Calu3 (cell line): Measurements from ENCODE around the gene HELLS. TPM values are rescaled to one million over a fixed set of nuclear protein-coding genes. Genes with fewer than 3 reads are reported as not detected.
"Not testable (repeated sequence)": the region's sequence is repeated elsewhere in the genome, so short reads cannot be mapped to it uniquely, and the experiment has no call there.

Experiments
- BruUV-seq: library from RNA; stranded (reverse); fragments of 400-500 nt; replicated peaks from 2 replicates; lab custom pipeline; 2021; lab: Mats Ljungman, UMichigan
- CTCF ChIA-PET: fragments of 300-600 bp; sonication (Branson Sonifier 250); formaldehyde crosslinking; loops from one replicate; lab custom pipeline; 2022; ENCODE audit warnings: antibody characterized with exemption; lab: Charles Lee
- DNase-seq: peaks from one replicate; pipeline ENCODE4 v3.0.0; 2022
- H3K27ac Mint-ChIP-seq: one replicate; pipeline ENCODE4 v1.8.0; 2022; ENCODE audit warnings: mixed read lengths; ENCODE audit not compliant: unreplicated experiment
- H3K27me3 Mint-ChIP-seq: one replicate; pipeline ENCODE4 v1.8.0; 2022; ENCODE audit warnings: mixed read lengths; ENCODE audit not compliant: unreplicated experiment
- H3K36me3 Mint-ChIP-seq: one replicate; pipeline ENCODE4 v1.8.0; 2022; ENCODE audit warnings: mild to moderate bottlenecking, moderate library complexity, mixed read lengths; ENCODE audit not compliant: insufficient read depth, unreplicated experiment
- H3K4me1 Mint-ChIP-seq: one replicate; pipeline ENCODE4 v1.8.0; 2022; ENCODE audit warnings: mild to moderate bottlenecking, low read depth, mixed read lengths; ENCODE audit not compliant: unreplicated experiment
- H3K4me3 Mint-ChIP-seq: one replicate; pipeline ENCODE4 v1.8.0; 2022; ENCODE audit warnings: mild to moderate bottlenecking, low read depth, moderate library complexity, mixed read lengths; ENCODE audit not compliant: unreplicated experiment
- H3K9me3 Mint-ChIP-seq: one replicate; pipeline ENCODE4 v1.8.0; 2022; ENCODE audit warnings: low read depth, mixed read lengths; ENCODE audit not compliant: unreplicated experiment
- CTCF ChIP-seq: fragments of 200-600 bp; IDR thresholded peaks from one replicate; pipeline ENCODE4 v1.8.0; 2022; ENCODE audit warnings: antibody characterized with exemption; ENCODE audit not compliant: unreplicated experiment
- intact Hi-C: fragments of 100-400 bp; cut with micrococcal nuclease; formaldehyde crosslinking; loops from one replicate; pipeline ENCODE4 v1.10.0; 2022; ENCODE audit not compliant: unreplicated experiment
- total RNA-seq: library from RNA; stranded (reverse); gene quantifications from 2 replicates; pipeline ENCODE4 v1.2.3, GENCODE V29; 2022

HELLS gene
- total RNA-seq, 1 experiment from 2014 or later: 63.3 TPM

GRCh38 chr10:94521276-94522250 is 24.0 kb upstream of the HELLS start:
- Mint-ChIP-seq H3K27ac (no peak overlapping the region), H3K9me3 (no peaks in the 10 kb centered on the region), H3K4me3 (no peak overlapping the region), H3K27me3 (no peaks in the 10 kb centered on the region), H3K36me3 (no peaks in the 10 kb centered on the region), H3K4me1 (no peaks in the 10 kb centered on the region)
- CTCF ChIA-PET: no interaction called here
- intact Hi-C loops: no loop called here
- TF ChIP-seq CTCF: no peak
- no peak for DNase-seq
- BruUV-seq: no TSS peak

GRCh38 chr10:94524146-94524545 is 21.4 kb upstream of the HELLS start:
- Mint-ChIP-seq H3K4me3 (no peak overlapping the region), H3K4me1 (no peaks in the 10 kb centered on the region), H3K27me3 (no peaks in the 10 kb centered on the region), H3K27ac (no peak overlapping the region), H3K9me3 (no peaks in the 10 kb centered on the region), H3K36me3 (no peaks in the 10 kb centered on the region)
- BruUV-seq: no TSS peak
- DNase-seq: no peak
- no peak for TF ChIP-seq CTCF
- CTCF ChIA-PET: no interaction called here
- intact Hi-C loops: no loop called here

GRCh38 chr10:94524711-94525110 is 20.9 kb upstream of the HELLS start:
- intact Hi-C loops: no loop called here
- no peak overlapping the region for H3K27ac Mint-ChIP-seq
- no peaks in the 10 kb centered on the region for H3K36me3 Mint-ChIP-seq
- H3K4me3 Mint-ChIP-seq: no peak overlapping the region
- no peak for TF ChIP-seq CTCF
- H3K4me1 Mint-ChIP-seq: no peaks in the 10 kb centered on the region
- DNase-seq: no peak
- BruUV-seq: no TSS peak
- no peaks in the 10 kb centered on the region for H3K9me3 Mint-ChIP-seq
- H3K27me3 Mint-ChIP-seq: no peaks in the 10 kb centered on the region
- CTCF ChIA-PET: no interaction called here

GRCh38 chr10:94531550-94531949 is 14.0 kb upstream of the HELLS start:
- H3K36me3 Mint-ChIP-seq, H3K27me3 Mint-ChIP-seq, H3K9me3 Mint-ChIP-seq, intact Hi-C loops, H3K4me1 Mint-ChIP-seq, DNase-seq, H3K4me3 Mint-ChIP-seq, BruUV-seq, CTCF ChIA-PET, H3K27ac Mint-ChIP-seq: not testable (repeated sequence)

- no peaks in the 10 kb centered on the region for H3K36me3 Mint-ChIP-seq
- TF ChIP-seq CTCF: no peak
- no TSS peak for BruUV-seq
- H3K4me3 Mint-ChIP-seq: no peak overlapping the region
- no peaks in the 10 kb centered on the region for H3K4me1 Mint-ChIP-seq
- no peaks in the 10 kb centered on the region for H3K27me3 Mint-ChIP-seq
- no peak overlapping the region for H3K27ac Mint-ChIP-seq
- no peak for DNase-seq
- intact Hi-C loops: no loop called here
- H3K9me3 Mint-ChIP-seq: no peaks in the 10 kb centered on the region
- CTCF ChIA-PET: no interaction called here
Measured at GRCh38 chr10:94533027-94533426, 12.6 kb upstream of the HELLS start.

DNA sequence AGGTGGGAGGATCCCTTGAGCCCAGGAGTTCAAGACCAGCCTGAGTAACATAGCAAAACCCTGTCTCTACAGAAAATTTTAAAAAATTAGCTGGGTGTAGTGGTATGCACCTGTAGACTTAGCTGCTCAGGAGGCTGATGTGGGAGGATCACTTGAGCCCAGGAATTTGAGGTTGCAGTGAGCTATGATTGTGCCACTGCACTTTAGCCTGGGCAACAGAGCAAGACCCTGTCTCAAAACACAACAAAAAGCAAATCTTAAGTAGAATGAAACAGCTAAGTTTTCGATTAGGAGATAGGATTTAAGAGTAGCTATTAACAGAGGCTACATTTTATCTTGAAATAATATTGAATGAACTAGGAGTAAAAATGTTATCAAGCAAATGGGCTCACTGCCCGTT is 3.3 kb upstream of the HELLS start:
- H3K4me3 Mint-ChIP-seq, H3K27me3 Mint-ChIP-seq, BruUV-seq, intact Hi-C loops, H3K27ac Mint-ChIP-seq, H3K9me3 Mint-ChIP-seq, H3K4me1 Mint-ChIP-seq, DNase-seq: not testable (repeated sequence)
- CTCF ChIA-PET: interaction anchor here (0.6 kb wide), 1 partner anchor 11 kb away, joined by 3 read pairs; no protein-coding TSS in a partner anchor
- peaks cover 18% of the 10 kb centered on the region for H3K36me3 Mint-ChIP-seq
